ENCODE data around the gene CCDC136. TPM values are rescaled to one million over a fixed set of nuclear protein-coding genes. Genes with fewer than 3 reads are reported as not detected.

CCDC136 gene
- total RNA-seq, 1 experiment from 2014 or later, result 1.1 TPM

- DNase-seq (ENCODE audit: low read depth, low spot score) (no peak), ATAC-seq (no peak)
- no peak overlapping the region for H3K27ac ChIP-seq (ENCODE audit: low read length)
- BruUV-seq (replicated peaks), result no TSS peak
- intact Hi-C loops (cut with micrococcal nuclease; ENCODE audit: unreplicated experiment), result no loop called here
- H3K36me3 ChIP-seq (ENCODE audit: control insufficient read depth, insufficient read depth, low read length), result no peaks in the 10 kb centered on the region
- ChIA-PET POLR2A (no interaction called here), CTCF (interaction anchor here (0.6 to 0.7 kb wide), 2 partner anchors 26 to 28 kb away, joined by 3 to 5 read pairs; no protein-coding TSS in a partner anchor)
- H3K27me3 ChIP-seq (ENCODE audit: control insufficient read depth, insufficient read depth, low read length), result no peaks in the 10 kb centered on the region
- TF ChIP-seq POLR2AphosphoS5 (IDR thresholded peaks at IDR 0.05; ENCODE audit: low read depth, low read length) (no peak), CTCF (IDR thresholded peaks at IDR 0.05) (no peak), SIN3A (IDR thresholded peaks at IDR 0.05; ENCODE audit: borderline replicate concordance, insufficient read depth, low read depth, low read length) (no peak)
- TF ChIP-seq, protein P1, sequence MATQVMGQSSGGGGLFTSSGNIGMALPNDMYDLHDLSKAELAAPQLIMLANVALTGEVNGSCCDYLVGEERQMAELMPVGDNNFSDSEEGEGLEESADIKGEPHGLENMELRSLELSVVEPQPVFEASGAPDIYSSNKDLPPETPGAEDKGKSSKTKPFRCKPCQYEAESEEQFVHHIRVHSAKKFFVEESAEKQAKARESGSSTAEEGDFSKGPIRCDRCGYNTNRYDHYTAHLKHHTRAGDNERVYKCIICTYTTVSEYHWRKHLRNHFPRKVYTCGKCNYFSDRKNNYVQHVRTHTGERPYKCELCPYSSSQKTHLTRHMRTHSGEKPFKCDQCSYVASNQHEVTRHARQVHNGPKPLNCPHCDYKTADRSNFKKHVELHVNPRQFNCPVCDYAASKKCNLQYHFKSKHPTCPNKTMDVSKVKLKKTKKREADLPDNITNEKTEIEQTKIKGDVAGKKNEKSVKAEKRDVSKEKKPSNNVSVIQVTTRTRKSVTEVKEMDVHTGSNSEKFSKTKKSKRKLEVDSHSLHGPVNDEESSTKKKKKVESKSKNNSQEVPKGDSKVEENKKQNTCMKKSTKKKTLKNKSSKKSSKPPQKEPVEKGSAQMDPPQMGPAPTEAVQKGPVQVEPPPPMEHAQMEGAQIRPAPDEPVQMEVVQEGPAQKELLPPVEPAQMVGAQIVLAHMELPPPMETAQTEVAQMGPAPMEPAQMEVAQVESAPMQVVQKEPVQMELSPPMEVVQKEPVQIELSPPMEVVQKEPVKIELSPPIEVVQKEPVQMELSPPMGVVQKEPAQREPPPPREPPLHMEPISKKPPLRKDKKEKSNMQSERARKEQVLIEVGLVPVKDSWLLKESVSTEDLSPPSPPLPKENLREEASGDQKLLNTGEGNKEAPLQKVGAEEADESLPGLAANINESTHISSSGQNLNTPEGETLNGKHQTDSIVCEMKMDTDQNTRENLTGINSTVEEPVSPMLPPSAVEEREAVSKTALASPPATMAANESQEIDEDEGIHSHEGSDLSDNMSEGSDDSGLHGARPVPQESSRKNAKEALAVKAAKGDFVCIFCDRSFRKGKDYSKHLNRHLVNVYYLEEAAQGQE (IDR thresholded peaks at IDR 0.05; ENCODE audit: insufficient read depth in 1 of 2, low read depth in 2 of 2, low read length in 1 of 2), result no peak
- no peak overlapping the region for H3K4me3 ChIP-seq (ENCODE audit: low read depth in 2 of 2, low read length in 2 of 2)
- H3K4me1 ChIP-seq (ENCODE audit: control insufficient read depth, insufficient read depth, low read length), result peaks cover 2% of the 10 kb centered on the region; the same call in 1 of the 2 replicates
- peaks cover 8% of the 10 kb centered on the region; the same call in 1 of the 2 replicates for H3K9me3 ChIP-seq (ENCODE audit: control insufficient read depth, insufficient read depth, low read depth, low read length)
- in situ Hi-C loops (cut with HindIII; ENCODE audit: low pct_unique_long_range_greater_than_20kb, low sequenced_read_pairs), result no loop called here
Observed at GRCh38 chr7:128781126-128781525, 10.6 kb upstream of the CCDC136 start.

- BruUV-seq (replicated peaks), result no TSS peak
- TF ChIP-seq, protein P1 (IDR thresholded peaks at IDR 0.05; ENCODE audit: insufficient read depth in 1 of 2, low read depth in 2 of 2, low read length in 1 of 2), result no peak
- TF ChIP-seq TCF7L2 (IDR thresholded peaks at IDR 0.05; ENCODE audit: low read depth, low read length), result no peak
- TF ChIP-seq POLR2AphosphoS5 (IDR thresholded peaks at IDR 0.05; ENCODE audit: low read depth, low read length), result no peak
- TF ChIP-seq CTCF (IDR thresholded peaks at IDR 0.05), result no peak
- no peak for TF ChIP-seq SIN3A (IDR thresholded peaks at IDR 0.05; ENCODE audit: borderline replicate concordance, insufficient read depth, low read depth, low read length)
- in situ Hi-C loops (cut with HindIII; ENCODE audit: low pct_unique_long_range_greater_than_20kb, low sequenced_read_pairs), result no loop called here
- no peak for DNase-seq (ENCODE audit: low read depth, low spot score)
- Histone ChIP-seq H3K4me1 (ENCODE audit: control insufficient read depth, insufficient read depth, low read length) (peaks cover 2% of the 10 kb centered on the region; the same call in 1 of the 2 replicates), H3K4me3 (ENCODE audit: low read depth in 2 of 2, low read length in 2 of 2) (no peak overlapping the region), H3K27ac (ENCODE audit: low read length) (no peak overlapping the region), H3K27me3 (ENCODE audit: control insufficient read depth, insufficient read depth, low read length) (no peaks in the 10 kb centered on the region), H3K9me3 (ENCODE audit: control insufficient read depth, insufficient read depth, low read depth, low read length) (peaks cover 8% of the 10 kb centered on the region; the same call in 1 of the 2 replicates), H3K36me3 (ENCODE audit: control insufficient read depth, insufficient read depth, low read length) (no peaks in the 10 kb centered on the region)
- ATAC-seq, result no peak
- ChIA-PET CTCF (interaction anchor here (0.7 kb wide), 1 partner anchor 26 kb away, joined by 3 read pairs; no protein-coding TSS in a partner anchor), POLR2A (interaction anchor here (0.6 kb wide), 1 partner anchor 86 kb away, joined by 4 read pairs; no protein-coding TSS in a partner anchor)
- intact Hi-C loops (cut with micrococcal nuclease; ENCODE audit: unreplicated experiment), result no loop called here
Observed at GRCh38 chr7:128781851-128782250, 9.9 kb upstream of the CCDC136 start.

Data from Panc1 (cell line).